GM19395 (cell line): Measurements from ENCODE around the gene ZBTB44.

ENCODE experiments used
- ATAC-seq: cut with Tn5 transposase; IDR thresholded peaks from one replicate; pipeline ENCODE4 v1.9.1; 2021; ENCODE audit warnings: mild to moderate bottlenecking, moderate library complexity; ENCODE audit not compliant: unreplicated experiment

ZBTB44 gene

DNA sequence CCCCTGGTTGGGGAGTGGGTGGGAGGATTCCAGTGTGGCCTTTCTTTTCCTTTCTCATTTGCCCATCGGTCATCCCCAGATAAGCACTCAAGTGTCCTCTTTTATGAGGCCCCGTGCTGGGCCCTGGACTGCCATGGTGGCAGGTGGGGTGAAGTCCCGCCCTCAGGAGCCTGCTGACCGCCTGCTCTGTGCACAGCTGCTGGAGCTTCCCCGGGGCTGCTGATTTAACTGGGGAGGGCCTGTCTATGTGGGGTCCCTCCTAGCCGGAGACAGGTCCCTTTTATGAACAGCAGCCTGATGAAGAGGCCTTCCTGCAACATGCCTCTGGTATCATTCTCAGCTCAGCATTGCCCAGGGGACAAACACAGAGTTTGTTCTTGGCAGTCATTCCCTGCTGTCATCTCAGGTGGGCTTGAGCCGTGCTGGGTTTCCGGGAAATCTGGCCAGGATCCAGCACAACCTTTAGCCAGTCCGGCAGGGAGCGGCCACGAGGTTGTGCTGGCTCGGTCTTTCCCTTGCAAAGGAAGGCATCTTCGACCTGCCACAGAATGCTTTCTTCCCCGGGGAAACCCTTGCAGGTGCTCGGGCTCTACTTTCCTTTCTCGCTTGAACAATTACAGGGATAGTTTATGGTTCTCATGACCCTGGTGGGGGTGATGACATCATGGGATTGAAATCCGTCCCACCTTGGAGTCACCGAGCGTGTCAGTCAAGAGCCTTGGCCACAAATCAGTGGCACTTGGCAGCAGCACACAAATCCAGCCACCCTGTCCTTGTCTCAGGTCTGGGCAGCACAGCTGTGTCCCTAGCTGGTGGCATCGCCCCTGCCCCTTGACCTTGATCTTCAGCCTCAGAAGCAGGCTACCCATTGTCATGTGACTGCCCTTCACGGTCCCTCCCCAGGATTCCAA lies 135.1 kb downstream of the ZBTB44 start:
- ATAC-seq = no peak

DNA sequence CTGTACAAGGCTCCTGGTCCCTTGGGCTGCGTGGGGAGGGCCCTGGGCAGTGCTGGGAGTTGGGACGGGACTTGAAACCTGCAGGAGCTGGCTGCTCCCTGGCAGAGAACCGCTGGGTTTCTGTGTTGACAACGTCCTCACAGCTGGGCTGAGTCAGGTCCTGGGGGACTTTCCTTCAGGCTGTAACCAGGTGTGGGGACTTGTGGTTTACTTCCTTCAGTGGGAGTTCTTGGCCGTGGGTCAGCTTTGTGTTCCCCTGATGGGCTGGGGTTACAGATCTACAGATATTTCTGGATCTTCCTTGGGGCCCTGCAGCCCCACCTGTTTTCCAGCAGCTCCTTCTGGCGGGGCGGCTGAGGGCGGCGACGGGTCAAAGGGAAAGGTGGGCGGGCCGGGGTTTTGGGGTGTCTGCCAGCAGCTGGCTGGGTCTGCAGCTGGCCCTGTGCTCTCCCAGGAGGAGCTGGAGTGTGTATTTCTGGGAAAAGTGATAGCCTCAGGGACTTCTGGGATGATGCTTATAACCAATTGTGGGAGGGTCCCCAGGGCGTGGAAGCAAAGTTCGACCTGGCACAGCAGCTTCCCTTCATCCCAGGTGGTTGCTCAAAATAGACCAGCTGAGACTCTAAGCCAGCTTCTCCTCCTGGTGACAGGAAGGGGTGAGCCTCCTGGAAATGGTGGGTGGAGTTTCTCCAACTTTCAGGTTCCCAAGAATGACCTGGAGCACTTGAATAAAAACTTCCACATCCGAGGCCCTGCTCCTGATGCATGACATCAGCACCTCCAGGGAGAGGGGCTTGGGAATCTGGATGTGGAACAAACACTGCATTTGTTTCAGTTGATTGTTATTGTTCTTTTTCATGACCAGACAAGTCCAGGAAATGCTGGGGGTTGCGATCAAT lies 136.0 kb downstream of the ZBTB44 start:
- ATAC-seq = no peak

DNA sequence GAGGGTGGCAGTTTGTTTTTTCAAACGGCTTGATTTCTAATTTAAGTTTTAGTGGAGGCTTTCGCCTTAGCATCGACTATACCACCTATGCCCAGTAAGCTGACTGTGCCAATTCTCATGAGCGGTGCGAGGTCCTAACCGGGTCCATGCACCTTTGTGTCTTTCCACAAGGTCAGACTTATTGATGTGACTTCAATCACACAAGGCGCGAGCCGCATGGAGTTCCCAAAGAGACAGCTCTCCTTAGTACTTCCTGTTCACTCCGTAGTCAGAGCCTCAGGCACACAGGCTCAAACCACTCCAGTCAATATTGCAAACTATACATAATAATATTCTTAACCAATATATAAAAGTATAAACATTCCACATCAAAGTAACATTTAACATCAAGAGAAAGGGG lies 136.9 kb downstream of the ZBTB44 start:
- no peak for ATAC-seq
